Measurements from ENCODE around the gene TIGIT. TPM values are rescaled to one million over a fixed set of nuclear protein-coding genes. Genes with fewer than 3 reads are reported as not detected.

TIGIT gene
- total and polyA plus RNA-seq, 2 of the 13 experiments (the other 11 are each of a cell fraction or from before 2014, with no cell fraction given) = not detected

- no peak overlapping the region for H3K4me2 ChIP-seq (ENCODE audit: low read depth, low read length)
- H3K4me3 ChIP-seq (replicated peaks in 1 of 3; ENCODE audit: insufficient read depth in 1 of 3, low read depth in 2 of 3, low read length in 3 of 3) = no peak overlapping the region
- no TSS peak for BruUV-seq (replicated peaks)
- H3K36me3 ChIP-seq (replicated peaks in 1 of 2; ENCODE audit: control insufficient read depth in 1 of 2, insufficient read depth in 2 of 2, low read length in 2 of 2) = no peaks in the 10 kb centered on the region
- DNase-seq (ENCODE audit: low spot score) (no peak), FAIRE-seq (no peak), ATAC-seq (no peak)
- H3K27me3 ChIP-seq (ENCODE audit: control insufficient read depth in 1 of 2, insufficient read depth in 2 of 2, low read length in 2 of 2) = no peaks in the 10 kb centered on the region
- no peaks in the 10 kb centered on the region for H3K9me3 ChIP-seq (ENCODE audit: low read length)
- H3K9ac ChIP-seq (ENCODE audit: insufficient read depth, low read depth, low read length) = no peak overlapping the region
- no peak for TF ChIP-seq ZNF441 (CRISPR knock-in tag; IDR thresholded peaks at IDR 0.05; ENCODE audit: borderline replicate concordance)
- TF ChIP-seq MED13 (CRISPR knock-in tag; IDR thresholded peaks at IDR 0.05) = no peak
- no peak for TF ChIP-seq KMT2A (CRISPR knock-in tag; IDR thresholded peaks at IDR 0.05)
- TF ChIP-seq KDM6A (CRISPR knock-in tag; IDR thresholded peaks at IDR 0.05; ENCODE audit: low read depth) = no peak
- TF ChIP-seq BRCA1 (CRISPR knock-in tag; IDR thresholded peaks at IDR 0.05) = no peak
- TF ChIP-seq RNF2 (conservative IDR thresholded peaks at IDR 0.05; ENCODE audit: low read depth) = no peak
- no peak for TF ChIP-seq KDM2A (CRISPR knock-in tag; IDR thresholded peaks at IDR 0.05; ENCODE audit: borderline replicate concordance, low read depth)
- no peak for TF ChIP-seq ZNF484 (CRISPR knock-in tag; IDR thresholded peaks at IDR 0.05; ENCODE audit: borderline replicate concordance, low read depth)
- no peak for TF ChIP-seq ZNF570 (CRISPR knock-in tag; IDR thresholded peaks at IDR 0.05; ENCODE audit: borderline replicate concordance)
- no peak for TF ChIP-seq ZNF263 (CRISPR knock-in tag; IDR thresholded peaks at IDR 0.05)
- no peak for TF ChIP-seq MXD3 (CRISPR knock-in tag; IDR thresholded peaks at IDR 0.05)
- TF ChIP-seq ZMAT5 (CRISPR knock-in tag; IDR thresholded peaks at IDR 0.05; ENCODE audit: borderline replicate concordance, low read depth) = no peak
- no peak for TF ChIP-seq CREM (IDR thresholded peaks at IDR 0.05)
- TF ChIP-seq CREM (CRISPR knock-in tag; IDR thresholded peaks at IDR 0.05) = no peak
- no peak for TF ChIP-seq DPF2 (CRISPR knock-in tag; IDR thresholded peaks at IDR 0.05; ENCODE audit: borderline replicate concordance, low read depth)
- TF ChIP-seq CAMTA2 (CRISPR knock-in tag; IDR thresholded peaks at IDR 0.05; ENCODE audit: borderline replicate concordance) = no peak
- TF ChIP-seq ZNF362 (CRISPR knock-in tag; IDR thresholded peaks at IDR 0.05; ENCODE audit: borderline replicate concordance) = no peak
- no peak for TF ChIP-seq ZNF598 (CRISPR knock-in tag; IDR thresholded peaks at IDR 0.05; ENCODE audit: borderline replicate concordance)
- TF ChIP-seq GATAD2A (CRISPR knock-in tag; IDR thresholded peaks at IDR 0.05) = no peak
- in situ Hi-C loops (cut with HindIII; ENCODE audit: extremely low pct_ligation_motif_present, low pct_unique_long_range_greater_than_20kb) = no loop called here
- ChIA-PET CTCF (ENCODE audit: low intra/inter-chr PET ratio, low total read pairs) (no interaction called here), POLR2A (no interaction called here)
- H3K27ac ChIP-seq (ENCODE audit: extremely low read length, insufficient read depth, low read length) = no peak overlapping the region
- intact Hi-C loops (cut with micrococcal nuclease; ENCODE audit: unreplicated experiment) = no loop called here
- H3K79me2 ChIP-seq (ENCODE audit: insufficient read depth, low read length) = no peaks in the 10 kb centered on the region
- 92% methylated on average over 1 of the region's 1 CpG for WGBS (ENCODE audit: low lambda C conversion rate)
- peaks cover 15% of the 10 kb centered on the region; the same call in 1 of the 2 replicates for H3K4me1 ChIP-seq (ENCODE audit: insufficient read depth, low read length)
- H2AFZ ChIP-seq (ENCODE audit: low read length) = no peak overlapping the region
- no peaks in the 10 kb centered on the region for H4K20me1 ChIP-seq (ENCODE audit: insufficient read depth, low read length)
Measured at GRCh38 chr3:114320246-114320645, 26.4 kb downstream of the TIGIT start.

All from HepG2 (cell line).